GM12801 (cell line): ENCODE results near the gene ASTN2.

Experiments used
- CTCF ChIP-seq: IDR thresholded peaks from one replicate; pipeline ENCODE4 v1.5.1; 2011; ENCODE audit warnings: control low read depth; ENCODE audit not compliant: insufficient read length; ENCODE audit errors: extremely low read depth

ASTN2 gene

GRCh38 chr9:116905171-116905588, 509.7 kb downstream of the ASTN2 start:
- TF ChIP-seq CTCF, result no peak

- TF ChIP-seq CTCF, result no peak
Observed at GRCh38 chr9:116904165-116904564, 510.7 kb downstream of the ASTN2 start.

GRCh38 chr9:116901260-116901659, 513.6 kb downstream of the ASTN2 start:
- TF ChIP-seq CTCF, result no peak

GRCh38 chr9:116900543-116900942, 514.3 kb downstream of the ASTN2 start:
- TF ChIP-seq CTCF, result no peak

- TF ChIP-seq CTCF, result no peak
Observed at GRCh38 chr9:116900007-116900367, 514.9 kb downstream of the ASTN2 start.

- TF ChIP-seq CTCF, result no peak
Observed at GRCh38 chr9:116899337-116900006, 515.4 kb downstream of the ASTN2 start.

GRCh38 chr9:116897201-116897600, 517.7 kb downstream of the ASTN2 start:
- no peak for TF ChIP-seq CTCF
